H9 (cell line): Measurements from ENCODE around the gene FBXW9. TPM values are rescaled to one million over a fixed set of nuclear protein-coding genes. Genes with fewer than 3 reads are reported as not detected.

Source experiments
- DNase-seq: peaks from one replicate; pipeline ENCODE4 v3.0.0-alpha.2; 2017
- H2AFZ ChIP-seq: one replicate; pipeline ENCODE4 v1.6.1; 2013; ENCODE audit warnings: mild to moderate bottlenecking, low read length, control low read depth, moderate library complexity
- H2AK5ac ChIP-seq: 2 replicates; pipeline ENCODE4 v1.6.1; 2013; ENCODE audit warnings: low read length, control low read depth, mixed read lengths; ENCODE audit not compliant: insufficient read length
- H2BK120ac ChIP-seq: one replicate; pipeline ENCODE4 v1.6.1; 2013; ENCODE audit warnings: low read depth, mild to moderate bottlenecking, low read length, control low read depth, inconsistent platforms; ENCODE audit not compliant: poor library complexity, severe bottlenecking
- H2BK12ac ChIP-seq: 2 replicates; pipeline ENCODE4 v1.6.1; 2013; ENCODE audit warnings: low read length, control low read depth, mixed read lengths, low read depth; ENCODE audit not compliant: insufficient read length
- H2BK15ac ChIP-seq: 2 replicates; pipeline ENCODE4 v1.6.1; 2013; ENCODE audit warnings: low read depth, low read length, control low read depth
- H2BK20ac ChIP-seq: one replicate; pipeline ENCODE4 v1.6.1; 2013; ENCODE audit warnings: low read depth, mild to moderate bottlenecking, low read length, control low read depth, inconsistent platforms; ENCODE audit not compliant: poor library complexity, severe bottlenecking
- H2BK5ac ChIP-seq: 2 replicates; pipeline ENCODE4 v1.6.1; 2013; ENCODE audit warnings: low read length, control low read depth, mixed read lengths; ENCODE audit not compliant: insufficient read length
- H3K14ac ChIP-seq: 2 replicates; pipeline ENCODE4 v1.6.1; 2013; ENCODE audit warnings: low read length, control low read depth; ENCODE audit not compliant: insufficient read depth
- H3K18ac ChIP-seq: 2 replicates; pipeline ENCODE4 v1.6.1; 2013; ENCODE audit warnings: low read depth, mild to moderate bottlenecking, mixed read lengths, low read length, control low read depth; ENCODE audit not compliant: insufficient read length
- H3K23ac ChIP-seq: 2 replicates; pipeline ENCODE4 v1.6.1; 2013; ENCODE audit warnings: low read length, control low read depth, mixed read lengths, low read depth; ENCODE audit not compliant: insufficient read length
- H3K23me2 ChIP-seq: 2 replicates; pipeline ENCODE4 v1.6.1; 2013; ENCODE audit warnings: low read depth, mild to moderate bottlenecking, mixed read lengths, low read length, control low read depth; ENCODE audit not compliant: insufficient read length, poor library complexity, severe bottlenecking
- H3K27ac ChIP-seq: 2 replicates; pipeline ENCODE4 v1.5.1; 2013; ENCODE audit warnings: low read length, control low read depth, mixed read lengths, low read depth; ENCODE audit not compliant: insufficient read length
- H3K27me3 ChIP-seq: 2 replicates; pipeline ENCODE4 v1.6.1; 2013; ENCODE audit warnings: low read length, control low read depth, inconsistent platforms; ENCODE audit not compliant: insufficient read depth
- H3K4ac ChIP-seq: 2 replicates; pipeline ENCODE4 v1.6.1; 2013; ENCODE audit warnings: low read depth, mild to moderate bottlenecking, control low read depth, inconsistent platforms, low read length, moderate library complexity
- H3K4me1 ChIP-seq: 2 replicates; pipeline ENCODE4 v1.6.1; 2013; ENCODE audit warnings: low read length, control low read depth, inconsistent platforms; ENCODE audit not compliant: insufficient read depth
- H3K4me2 ChIP-seq: 2 replicates; pipeline ENCODE4 v1.6.1; 2013; ENCODE audit warnings: low read length, control low read depth, mixed read lengths; ENCODE audit not compliant: insufficient read length, insufficient read depth
- H3K56ac ChIP-seq: 2 replicates; pipeline ENCODE4 v1.6.1; 2013; ENCODE audit warnings: low read depth, mild to moderate bottlenecking, mixed read lengths, low read length, control low read depth; ENCODE audit not compliant: insufficient read length
- H3K79me1 ChIP-seq: 2 replicates; pipeline ENCODE4 v1.6.1; 2013; ENCODE audit warnings: low read depth, mild to moderate bottlenecking, moderate library complexity, low read length, control low read depth, inconsistent platforms; ENCODE audit not compliant: insufficient read depth, poor library complexity, severe bottlenecking
- H3K79me2 ChIP-seq: 2 replicates; pipeline ENCODE4 v1.6.1; 2013; ENCODE audit warnings: low read length, control low read depth, inconsistent platforms; ENCODE audit not compliant: insufficient read depth
- H3K9ac ChIP-seq: 2 replicates; pipeline ENCODE4 v1.6.1; 2013; ENCODE audit warnings: low read length, control low read depth, mixed read lengths; ENCODE audit not compliant: insufficient read length; ENCODE audit errors: extremely low read depth
- H3K9me3 ChIP-seq: one replicate; pipeline ENCODE4 v1.6.1; 2013; ENCODE audit warnings: low read depth, low read length, inconsistent platforms; ENCODE audit not compliant: control insufficient read depth
- H3T11ph ChIP-seq: one replicate; pipeline ENCODE4 v1.6.1; 2013; ENCODE audit warnings: mild to moderate bottlenecking, low read length, control low read depth, inconsistent platforms
- H4K20me1 ChIP-seq: one replicate; pipeline ENCODE4 v1.6.1; 2013; ENCODE audit not compliant: control insufficient read depth, insufficient read length, insufficient read depth
- H4K5ac ChIP-seq: 2 replicates; pipeline ENCODE4 v1.6.1; 2013; ENCODE audit warnings: low read depth, mild to moderate bottlenecking, mixed read lengths, low read length, control low read depth; ENCODE audit not compliant: insufficient read length
- H4K8ac ChIP-seq: replicated peaks from 2 replicates; pipeline ENCODE4 v1.6.1; 2013; ENCODE audit warnings: low read length, control low read depth, mixed read lengths, low read depth; ENCODE audit not compliant: insufficient read length
- H4K91ac ChIP-seq: 2 replicates; pipeline ENCODE4 v1.6.1; 2013; ENCODE audit warnings: low read depth, mild to moderate bottlenecking, moderate library complexity, mixed read lengths, low read length, control low read depth; ENCODE audit not compliant: insufficient read length
- H3K27ac Mint-ChIP-seq, 3 experiments: 2 replicates in 2 of 3; 3 replicates in 1 of 3; pipeline ENCODE4 v1.8.0; 2020 to 2021; ENCODE audit warnings: mixed read lengths in 3 of 3, mild to moderate bottlenecking in 1 of 3, moderate library complexity in 1 of 3
- H3K27me3 Mint-ChIP-seq: 2 replicates; pipeline ENCODE4 v1.8.0; 2021; ENCODE audit warnings: low read depth, mild to moderate bottlenecking, moderate library complexity, mixed read lengths
- H3K36me3 Mint-ChIP-seq, 3 experiments: 2 replicates in 2 of 3; 3 replicates in 1 of 3; pipeline ENCODE4 v1.8.0; 2020 to 2021; ENCODE audit warnings: low read depth in 3 of 3, mixed read lengths in 3 of 3; ENCODE audit not compliant: insufficient read depth in 1 of 3
- H3K4me1 Mint-ChIP-seq, 2 experiments: 2 replicates each; pipeline ENCODE4 v1.8.0; 2020; ENCODE audit warnings: mixed read lengths in 2 of 2
- H3K4me3 Mint-ChIP-seq, 2 experiments: 2 replicates in 1 of 2; 3 replicates in 1 of 2; pipeline ENCODE4 v1.8.0; 2020 to 2021; ENCODE audit warnings: mild to moderate bottlenecking in 2 of 2, mixed read lengths in 2 of 2, moderate library complexity in 1 of 2
- H3K9me3 Mint-ChIP-seq, 2 experiments: 2 replicates in 1 of 2; 3 replicates in 1 of 2; pipeline ENCODE4 v1.8.0; 2020; ENCODE audit warnings: mild to moderate bottlenecking in 2 of 2, mixed read lengths in 2 of 2, moderate library complexity in 1 of 2
- WGBS: extraction: QIAGEN DNeasy Blood & Tissue Kit; methylation state at CpG from one replicate; pipeline ENCODE4 v1.1.7; 2013; ENCODE audit warnings: missing lambda C conversion rate, low lambda C conversion rate, mixed read lengths; ENCODE audit not compliant: insufficient read length; ENCODE audit errors: extremely low coverage; 5-methylcytosine and 5-hydroxymethylcytosine counted together
- total RNA-seq: library from RNA; stranded (reverse); gene quantifications from 2 replicates; pipeline ENCODE4 v1.2.1, GENCODE V29; 2021
- TF ChIP-seq, protein P1 (sequence below): fragments of 200-600 bp; sonication (generic); conservative IDR thresholded peaks from 3 replicates; pipeline ENCODE4 v1.8.0; 2021; ENCODE audit warnings: antibody characterized with exemption, mild to moderate bottlenecking

FBXW9 gene
- total RNA-seq, 1 experiment from 2014 or later = 11.7 TPM

GRCh38 chr19:12736995-12737834 is 40.8 kb upstream of the FBXW9 start, which contains the start of gene GET3:
TSS of gene GET3 (plus strand) at chr19:12737497. CDS start at chr19:12737506, 9 bp downstream.
- H3K4me3 Mint-ChIP-seq = peak within 1 kb of the TSS; percentile 100

More at GRCh38 chr19:12736995-12737834, 40.8 kb upstream of the FBXW9 start, which contains the start of gene GET3:
- Histone ChIP-seq H3K4me2 (peak within 1 kb of the TSS; percentile 94), H3K27me3 (no peaks in the 10 kb centered on the region), H3K9me3 (no peaks in the 10 kb centered on the region), H3K4ac (no peak within 1 kb of the TSS; the same call in 1 of the 2 replicates), H2BK5ac (no peak within 1 kb of the TSS), H3K79me2 (peaks cover 21% of the 10 kb centered on the region), H3K56ac (no peak within 1 kb of the TSS), H4K8ac (no peak within 1 kb of the TSS), H3K79me1 (peaks cover 3% of the 10 kb centered on the region), H3K9ac (peak within 1 kb of the TSS; percentile 95), H3K23me2 (peaks cover 12% of the 10 kb centered on the region), H2BK120ac (no peak within 1 kb of the TSS), H2BK20ac (no peak within 1 kb of the TSS), H3K27ac (no peak within 1 kb of the TSS), H3T11ph (no peak within 1 kb of the TSS), H3K4me1 (no peaks in the 10 kb centered on the region), H4K91ac (no peak within 1 kb of the TSS), H2BK15ac (no peak within 1 kb of the TSS), H3K14ac (peak within 1 kb of the TSS; percentile 90), H3K23ac (no peak within 1 kb of the TSS), H2AFZ (no peak within 1 kb of the TSS), H3K18ac (peak within 1 kb of the TSS; percentile 92), H2AK5ac (no peak within 1 kb of the TSS), H4K5ac (peak within 1 kb of the TSS; percentile 69), H2BK12ac (no peak within 1 kb of the TSS), H4K20me1 (no peaks in the 10 kb centered on the region)
- H3K27me3 Mint-ChIP-seq = peaks cover 3% of the 10 kb centered on the region; the same call in 1 of the 2 replicates
- peaks cover 21 to 29% of the 10 kb centered on the region in 2 experiments for H3K4me1 Mint-ChIP-seq
- peak; percentile 99 for DNase-seq
- no CpG with 5 or more reads among the region's 29 CpGs for WGBS
- H3K27ac Mint-ChIP-seq = peak within 1 kb of the TSS; percentile 99 to 100 (median 100)
- TF ChIP-seq, protein P1, sequence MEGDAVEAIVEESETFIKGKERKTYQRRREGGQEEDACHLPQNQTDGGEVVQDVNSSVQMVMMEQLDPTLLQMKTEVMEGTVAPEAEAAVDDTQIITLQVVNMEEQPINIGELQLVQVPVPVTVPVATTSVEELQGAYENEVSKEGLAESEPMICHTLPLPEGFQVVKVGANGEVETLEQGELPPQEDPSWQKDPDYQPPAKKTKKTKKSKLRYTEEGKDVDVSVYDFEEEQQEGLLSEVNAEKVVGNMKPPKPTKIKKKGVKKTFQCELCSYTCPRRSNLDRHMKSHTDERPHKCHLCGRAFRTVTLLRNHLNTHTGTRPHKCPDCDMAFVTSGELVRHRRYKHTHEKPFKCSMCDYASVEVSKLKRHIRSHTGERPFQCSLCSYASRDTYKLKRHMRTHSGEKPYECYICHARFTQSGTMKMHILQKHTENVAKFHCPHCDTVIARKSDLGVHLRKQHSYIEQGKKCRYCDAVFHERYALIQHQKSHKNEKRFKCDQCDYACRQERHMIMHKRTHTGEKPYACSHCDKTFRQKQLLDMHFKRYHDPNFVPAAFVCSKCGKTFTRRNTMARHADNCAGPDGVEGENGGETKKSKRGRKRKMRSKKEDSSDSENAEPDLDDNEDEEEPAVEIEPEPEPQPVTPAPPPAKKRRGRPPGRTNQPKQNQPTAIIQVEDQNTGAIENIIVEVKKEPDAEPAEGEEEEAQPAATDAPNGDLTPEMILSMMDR = no peak
- peaks cover 24 to 35% (median 27%) of the 10 kb centered on the region in 3 experiments for H3K36me3 Mint-ChIP-seq
- no peaks in the 10 kb centered on the region; a peak in 1 of 5 replicates for H3K9me3 Mint-ChIP-seq
